Endometrium (tissue), 2 donors: ENCODE data around the gene PCDH19.
"Not testable (repeated sequence)": the region's sequence is repeated elsewhere in the genome, so short reads cannot be mapped to it uniquely, and the experiment has no call there.

Experiments
- FAIRE-seq: peaks from 2 replicates; lab custom pipeline; 2012; peaks lifted over from hg19 to GRCh38; lab: Jason Lieb, UNC
- donor health status: control.
- donor health status: control.

Gene PCDH19

DNA sequence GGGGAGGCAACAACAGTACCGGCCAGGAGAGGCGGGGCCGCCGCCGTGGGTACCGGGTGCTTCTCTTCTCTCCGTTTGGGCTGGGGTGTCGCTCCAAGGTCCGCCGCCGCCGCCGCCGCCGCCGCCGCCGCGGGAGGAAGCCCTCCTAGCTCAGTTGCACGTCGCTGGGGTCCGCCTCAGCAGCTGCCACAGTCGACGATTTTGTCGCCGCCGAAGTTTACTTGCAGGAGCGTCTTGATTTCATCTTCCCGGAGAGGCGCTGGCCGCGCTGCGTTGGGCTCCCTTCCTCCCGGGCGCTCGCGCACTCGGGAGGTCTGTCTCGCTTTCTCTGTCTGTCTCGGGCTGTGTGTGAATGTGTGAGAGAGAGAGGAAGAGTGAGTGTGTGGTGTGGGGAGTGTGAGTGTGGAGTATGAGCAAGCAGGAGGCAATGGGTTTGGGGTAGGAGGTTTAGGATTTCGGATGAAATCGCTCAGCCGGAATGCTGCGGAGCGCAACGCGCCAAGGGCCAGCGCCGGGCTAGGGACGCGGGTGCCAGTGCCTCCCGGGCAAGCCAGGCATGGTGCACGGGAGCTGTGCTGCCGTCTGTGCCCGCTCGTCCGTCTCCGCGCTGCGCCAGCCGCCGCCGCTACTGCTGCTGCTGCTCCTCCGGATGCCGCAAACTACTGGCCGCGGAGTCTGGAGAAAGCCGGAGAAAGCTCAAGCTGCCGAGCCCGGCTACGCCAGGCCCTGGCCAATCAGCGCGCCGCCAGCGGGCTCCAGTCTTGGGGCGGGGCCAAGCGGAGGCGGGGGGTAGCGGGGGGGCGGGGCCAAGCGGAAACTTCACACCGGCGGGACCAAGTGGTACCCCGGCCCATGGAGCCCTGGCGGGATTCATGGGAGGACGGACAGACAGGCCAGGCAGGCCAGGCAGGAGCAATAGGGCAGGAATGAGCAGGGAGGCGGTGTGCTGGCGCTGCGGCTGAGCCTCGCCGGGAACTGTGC is at the start of gene PCDH19:
TSS of gene PCDH19 (minus strand) at position 664 of the 981 bp plus-strand sequence. CDS start 1,676 bp downstream, outside the sequence.
- FAIRE-seq, result no peak

- FAIRE-seq, result no peak
Measured at GRCh38 chrX:100449696-100450608, 39.9 kb upstream of the PCDH19 start.

- FAIRE-seq, result peak; percentile 43
Measured at GRCh38 chrX:100447655-100448397, 37.8 kb upstream of the PCDH19 start.

- FAIRE-seq, result no peak
Measured at GRCh38 chrX:100445593-100445992, 35.5 kb upstream of the PCDH19 start.

- FAIRE-seq, result not testable (repeated sequence)
Measured at GRCh38 chrX:100441321-100441720, 31.2 kb upstream of the PCDH19 start.

DNA sequence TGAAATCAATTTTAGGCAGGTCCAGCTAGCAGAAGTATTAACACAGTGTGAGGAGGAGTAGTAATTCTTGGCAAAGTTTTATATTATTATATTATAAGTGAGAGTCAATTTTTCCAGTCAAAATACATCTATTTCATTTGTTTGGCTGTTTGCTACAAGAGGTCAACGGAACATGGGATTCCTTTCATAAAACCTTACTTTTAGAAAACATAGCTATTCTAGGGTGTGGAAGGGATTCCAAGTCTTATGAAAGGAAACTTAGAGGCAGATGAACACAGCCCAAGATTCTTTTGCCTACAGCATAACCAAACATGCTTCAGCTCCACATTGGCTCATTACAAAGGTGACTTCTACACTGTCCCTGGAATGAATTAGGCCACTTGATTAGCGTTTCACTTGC is 29.9 kb upstream of the PCDH19 start:
- FAIRE-seq, result no peak

- no peak for FAIRE-seq
Measured at GRCh38 chrX:100435726-100436125, 25.7 kb upstream of the PCDH19 start.

GRCh38 chrX:100424012-100424411 is 13.9 kb upstream of the PCDH19 start:
- FAIRE-seq, result no peak

DNA sequence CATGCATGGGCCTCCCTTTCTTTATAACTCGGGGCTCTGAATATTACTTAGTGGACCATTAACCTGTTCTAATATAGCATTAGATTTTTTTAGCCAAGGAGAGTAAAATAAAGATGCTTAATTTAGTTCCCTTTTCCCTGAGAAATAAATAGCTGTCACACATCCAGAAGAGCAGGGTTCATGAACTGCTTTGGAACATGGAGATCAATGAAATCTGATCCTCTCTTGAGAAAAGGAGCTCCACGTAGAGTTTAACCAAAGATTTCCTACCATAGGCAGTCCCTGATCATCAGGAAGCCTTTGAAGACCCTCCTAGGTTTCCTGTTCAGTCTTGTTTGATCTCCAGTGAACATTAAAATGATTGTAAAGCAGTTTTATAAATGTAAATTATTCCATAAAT is 8.5 kb upstream of the PCDH19 start:
- no peak for FAIRE-seq

GRCh38 chrX:100417681-100418080 is 7.6 kb upstream of the PCDH19 start:
- FAIRE-seq, result no peak

- FAIRE-seq, result peak; percentile 64
Measured at GRCh38 chrX:100413229-100413628, 3.2 kb upstream of the PCDH19 start.

GRCh38 chrX:100411802-100412715 is 2.0 kb upstream of the PCDH19 start:
- FAIRE-seq, result no peak

GRCh38 chrX:100410901-100411801 is 1.1 kb upstream of the PCDH19 start:
- no peak for FAIRE-seq

DNA sequence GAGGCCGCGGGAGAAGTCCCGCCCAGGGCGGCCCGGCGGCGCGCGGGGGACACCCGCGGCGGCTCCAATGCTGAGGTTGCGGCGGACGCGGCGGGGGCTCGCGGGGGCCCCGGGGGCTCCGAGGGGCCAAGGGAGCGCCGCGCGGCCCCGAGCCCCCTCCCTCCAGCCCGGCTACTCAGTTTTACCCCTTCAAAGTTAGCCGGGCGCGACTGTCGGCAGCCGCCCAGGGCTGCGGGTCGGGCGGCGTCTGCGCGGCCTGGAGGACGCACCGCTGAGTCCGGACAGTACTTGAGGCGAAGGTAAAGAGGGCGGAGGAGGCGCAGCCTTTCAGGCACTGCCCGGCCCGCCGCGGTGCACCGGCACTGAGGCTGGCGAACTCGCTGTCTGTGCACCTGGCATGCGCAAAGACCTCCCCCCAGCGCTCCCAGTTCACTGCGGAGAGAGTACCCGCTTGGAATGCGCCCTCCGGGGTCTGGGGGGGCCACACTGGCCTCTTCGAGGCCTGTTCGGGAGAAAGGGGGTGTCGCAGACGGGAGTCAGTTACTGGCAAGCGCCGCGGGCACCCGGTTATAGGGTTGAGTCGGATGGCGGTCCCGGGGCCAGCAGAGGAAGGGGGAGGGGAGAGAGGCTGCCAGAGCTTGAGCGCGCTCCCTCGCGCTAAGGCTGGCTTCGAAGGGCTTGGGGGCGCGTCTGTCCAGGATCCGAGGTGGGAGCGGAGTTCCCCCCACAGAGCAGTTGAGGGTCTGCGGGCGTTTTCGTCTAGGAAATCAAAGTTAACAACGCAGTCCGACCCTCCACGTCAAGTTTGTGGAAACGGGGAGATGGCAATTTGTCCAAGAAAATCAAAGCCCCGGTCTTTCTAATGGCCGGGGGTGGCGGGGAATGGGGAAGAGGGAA is 1.1 kb downstream of the PCDH19 start:
- no peak for FAIRE-seq

DNA sequence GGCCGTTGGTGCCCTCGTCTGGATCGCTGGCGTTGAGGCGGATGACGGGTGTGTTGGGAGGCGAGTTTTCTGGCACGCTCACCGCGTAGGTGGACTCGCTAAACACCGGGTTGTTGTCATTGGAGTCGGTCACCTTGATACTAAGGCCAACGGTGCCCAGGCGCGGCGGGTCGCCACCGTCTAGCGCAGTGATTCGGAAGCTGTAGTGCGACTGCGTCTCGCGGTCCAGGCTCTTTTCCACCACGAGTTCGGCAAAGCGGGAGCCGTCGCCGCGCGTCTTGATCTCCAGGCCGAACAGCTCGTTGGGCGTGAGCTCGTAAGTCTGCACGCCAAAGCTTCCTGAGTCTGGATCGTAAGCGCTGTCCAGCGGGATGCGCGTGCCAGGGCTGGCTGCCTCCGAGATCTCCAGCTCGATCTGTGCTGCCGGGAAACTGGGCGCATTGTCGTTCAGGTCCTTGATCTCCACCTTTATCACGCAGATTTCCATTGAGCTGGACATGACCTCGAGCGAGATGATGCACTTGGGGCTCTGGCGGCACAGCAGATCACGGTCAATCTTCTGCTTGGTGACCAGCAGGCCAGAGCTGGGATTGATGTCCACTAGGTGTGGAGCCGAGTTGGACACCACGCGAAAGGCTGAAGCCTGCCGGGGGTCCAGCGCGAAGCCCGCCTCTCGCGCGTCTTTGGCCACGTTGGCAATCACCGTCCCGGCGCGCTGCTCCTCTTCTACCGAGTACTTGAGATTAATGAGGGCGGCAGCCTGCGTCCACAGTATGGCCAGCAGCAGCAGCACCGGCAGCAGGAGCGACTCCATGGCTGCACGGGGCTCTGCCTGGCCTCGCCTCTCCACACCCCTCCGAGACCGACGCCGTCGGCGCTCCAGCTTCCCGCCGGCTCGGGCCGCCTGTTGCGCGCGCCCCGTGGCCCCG is 2.0 kb downstream of the PCDH19 start:
- no peak for FAIRE-seq

DNA sequence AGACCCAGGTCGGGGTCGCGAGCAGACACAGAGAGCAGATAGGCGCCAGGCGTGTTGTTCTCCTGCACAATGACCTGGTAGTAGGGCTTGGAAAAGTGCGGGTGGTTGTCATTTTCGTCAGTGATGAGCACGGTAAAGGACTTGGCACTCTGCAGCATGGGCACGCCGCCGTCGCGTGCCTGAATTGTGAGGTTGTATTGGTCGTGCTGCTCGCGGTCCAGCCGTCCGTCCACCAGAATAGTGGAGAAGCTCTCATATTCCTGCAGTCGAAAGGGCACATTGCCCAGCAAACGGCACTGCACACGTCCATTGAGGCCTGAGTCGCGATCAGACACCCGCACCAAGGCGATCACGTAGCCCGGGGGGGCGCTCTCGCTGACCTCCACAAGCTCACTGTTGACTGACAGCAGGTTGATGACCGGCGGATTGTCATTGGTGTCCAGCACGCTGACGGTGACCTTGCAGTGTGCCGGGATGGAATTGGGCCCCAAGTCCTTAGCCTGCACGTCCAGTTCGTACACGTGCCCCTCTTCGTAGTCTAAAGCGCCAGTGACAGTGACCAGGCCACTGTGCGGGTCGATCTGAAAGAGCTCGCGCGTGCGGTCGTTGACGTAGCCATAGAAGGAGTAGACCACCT is 2.8 kb downstream of the PCDH19 start:
- FAIRE-seq, result no peak

DNA sequence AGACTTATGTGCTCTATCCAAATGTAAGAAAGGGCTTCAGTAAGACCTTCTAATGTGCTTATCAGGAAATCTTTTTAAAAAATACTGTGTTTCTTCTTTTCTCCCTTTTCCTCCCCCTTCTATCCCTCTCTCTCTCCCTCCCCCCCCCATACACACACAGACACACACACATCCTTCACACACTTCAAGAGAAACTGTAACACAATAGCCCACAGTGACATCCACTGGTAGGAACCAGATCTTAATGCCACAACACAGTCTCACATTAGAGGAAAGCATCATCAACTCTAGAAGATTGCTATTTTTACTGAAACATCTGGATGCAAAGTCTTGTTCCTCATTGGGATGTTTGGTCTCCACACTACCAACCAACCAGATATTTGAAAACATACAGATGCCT is 4.6 kb downstream of the PCDH19 start:
- no peak for FAIRE-seq
